ENCODE results near the gene ABHD13.

DNA sequence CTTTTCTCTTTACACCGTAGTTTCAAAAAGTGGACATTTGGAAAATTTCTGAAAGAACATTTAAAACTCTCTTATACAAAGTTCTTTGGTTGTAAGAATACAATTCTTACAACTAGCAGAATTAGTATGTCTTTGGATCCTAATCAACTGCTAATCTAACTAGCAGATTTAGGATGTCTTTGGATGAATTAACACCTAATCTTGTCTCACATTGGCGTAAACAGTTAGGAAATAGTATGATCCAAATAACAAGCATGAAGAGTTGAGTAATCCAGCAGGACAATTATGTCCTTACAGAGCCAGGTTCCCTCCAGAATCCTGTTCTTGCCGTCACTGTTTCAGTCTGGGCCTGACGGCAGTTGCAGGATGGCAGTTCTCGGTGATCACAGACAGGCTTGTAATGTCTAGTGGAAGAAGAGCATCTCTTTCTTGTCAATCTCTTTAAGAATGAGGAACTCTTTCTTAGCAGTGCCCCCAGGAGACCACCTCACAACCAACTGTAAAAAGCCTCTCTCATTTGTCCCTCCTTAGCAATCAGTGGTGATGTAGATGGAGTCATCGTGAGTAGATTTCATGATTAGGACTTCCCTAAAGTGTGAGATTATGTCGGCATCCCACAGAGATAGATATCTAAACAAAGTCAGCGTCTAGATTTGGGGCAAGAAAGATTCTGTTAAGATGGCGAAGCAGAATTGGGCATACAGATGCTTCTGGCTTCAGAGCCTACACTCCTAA lies 45.6 kb downstream of the ABHD13 start:
- no peak for TF ChIP-seq CTCF (IDR thresholded peaks at IDR 0.05; ENCODE audit: borderline replicate concordance, extremely low read depth, low read length, poor library complexity, severe bottlenecking)
- TF ChIP-seq EZH2 (IDR thresholded peaks at IDR 0.05; ENCODE audit: borderline replicate concordance, low read depth, low read length, severe bottlenecking), result no peak
